Measurements from ENCODE around the gene POPDC2. TPM values are rescaled to one million over a fixed set of nuclear protein-coding genes. Genes with fewer than 3 reads are reported as not detected.

POPDC2 gene
- total RNA-seq, 1 experiment from 2014 or later: 0.48 TPM

GRCh38 chr3:119596398-119596797 lies 64.0 kb downstream of the POPDC2 start:
- H3K9me3 Mint-ChIP-seq: no peaks in the 10 kb centered on the region
- H3K27ac Mint-ChIP-seq: no peak overlapping the region
- no peaks in the 10 kb centered on the region for H3K36me3 Mint-ChIP-seq
- no peak for TF ChIP-seq TP53 (CRISPR knock-in tag; IDR thresholded peaks at IDR 0.05)
- TF ChIP-seq ATF1 (CRISPR knock-in tag; IDR thresholded peaks at IDR 0.05): no peak
- TF ChIP-seq, protein P1, sequence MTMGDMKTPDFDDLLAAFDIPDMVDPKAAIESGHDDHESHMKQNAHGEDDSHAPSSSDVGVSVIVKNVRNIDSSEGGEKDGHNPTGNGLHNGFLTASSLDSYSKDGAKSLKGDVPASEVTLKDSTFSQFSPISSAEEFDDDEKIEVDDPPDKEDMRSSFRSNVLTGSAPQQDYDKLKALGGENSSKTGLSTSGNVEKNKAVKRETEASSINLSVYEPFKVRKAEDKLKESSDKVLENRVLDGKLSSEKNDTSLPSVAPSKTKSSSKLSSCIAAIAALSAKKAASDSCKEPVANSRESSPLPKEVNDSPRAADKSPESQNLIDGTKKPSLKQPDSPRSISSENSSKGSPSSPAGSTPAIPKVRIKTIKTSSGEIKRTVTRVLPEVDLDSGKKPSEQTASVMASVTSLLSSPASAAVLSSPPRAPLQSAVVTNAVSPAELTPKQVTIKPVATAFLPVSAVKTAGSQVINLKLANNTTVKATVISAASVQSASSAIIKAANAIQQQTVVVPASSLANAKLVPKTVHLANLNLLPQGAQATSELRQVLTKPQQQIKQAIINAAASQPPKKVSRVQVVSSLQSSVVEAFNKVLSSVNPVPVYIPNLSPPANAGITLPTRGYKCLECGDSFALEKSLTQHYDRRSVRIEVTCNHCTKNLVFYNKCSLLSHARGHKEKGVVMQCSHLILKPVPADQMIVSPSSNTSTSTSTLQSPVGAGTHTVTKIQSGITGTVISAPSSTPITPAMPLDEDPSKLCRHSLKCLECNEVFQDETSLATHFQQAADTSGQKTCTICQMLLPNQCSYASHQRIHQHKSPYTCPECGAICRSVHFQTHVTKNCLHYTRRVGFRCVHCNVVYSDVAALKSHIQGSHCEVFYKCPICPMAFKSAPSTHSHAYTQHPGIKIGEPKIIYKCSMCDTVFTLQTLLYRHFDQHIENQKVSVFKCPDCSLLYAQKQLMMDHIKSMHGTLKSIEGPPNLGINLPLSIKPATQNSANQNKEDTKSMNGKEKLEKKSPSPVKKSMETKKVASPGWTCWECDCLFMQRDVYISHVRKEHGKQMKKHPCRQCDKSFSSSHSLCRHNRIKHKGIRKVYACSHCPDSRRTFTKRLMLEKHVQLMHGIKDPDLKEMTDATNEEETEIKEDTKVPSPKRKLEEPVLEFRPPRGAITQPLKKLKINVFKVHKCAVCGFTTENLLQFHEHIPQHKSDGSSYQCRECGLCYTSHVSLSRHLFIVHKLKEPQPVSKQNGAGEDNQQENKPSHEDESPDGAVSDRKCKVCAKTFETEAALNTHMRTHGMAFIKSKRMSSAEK (CRISPR knock-in tag; IDR thresholded peaks at IDR 0.05; ENCODE audit: borderline replicate concordance): no peak
- no peak for TF ChIP-seq ZNF425 (CRISPR knock-in tag; conservative IDR thresholded peaks at IDR 0.05)
- TF ChIP-seq CBFB (CRISPR knock-in tag; IDR thresholded peaks at IDR 0.05; ENCODE audit: low read depth): no peak
- TF ChIP-seq ATF2 (CRISPR knock-in tag; IDR thresholded peaks at IDR 0.05; ENCODE audit: borderline replicate concordance, low read depth): no peak
- no peak for TF ChIP-seq ELF4 (CRISPR knock-in tag; IDR thresholded peaks at IDR 0.05; ENCODE audit: low read depth)
- TF ChIP-seq STAT6 (CRISPR knock-in tag; conservative IDR thresholded peaks at IDR 0.05; ENCODE audit: low read depth): no peak
- TF ChIP-seq FOXP1 (CRISPR knock-in tag; IDR thresholded peaks at IDR 0.05; ENCODE audit: borderline replicate concordance): no peak
- no peak for TF ChIP-seq ZNF281 (CRISPR knock-in tag; IDR thresholded peaks at IDR 0.05)
- TF ChIP-seq NR2C2 (CRISPR knock-in tag; IDR thresholded peaks at IDR 0.05): no peak
- TF ChIP-seq, protein P2, sequence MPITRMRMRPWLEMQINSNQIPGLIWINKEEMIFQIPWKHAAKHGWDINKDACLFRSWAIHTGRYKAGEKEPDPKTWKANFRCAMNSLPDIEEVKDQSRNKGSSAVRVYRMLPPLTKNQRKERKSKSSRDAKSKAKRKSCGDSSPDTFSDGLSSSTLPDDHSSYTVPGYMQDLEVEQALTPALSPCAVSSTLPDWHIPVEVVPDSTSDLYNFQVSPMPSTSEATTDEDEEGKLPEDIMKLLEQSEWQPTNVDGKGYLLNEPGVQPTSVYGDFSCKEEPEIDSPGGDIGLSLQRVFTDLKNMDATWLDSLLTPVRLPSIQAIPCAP (CRISPR knock-in tag; IDR thresholded peaks at IDR 0.05): no peak
- TF ChIP-seq NR3C1 (CRISPR knock-in tag; conservative IDR thresholded peaks at IDR 0.05; ENCODE audit: low read depth): no peak
- no peak for TF ChIP-seq RELA (CRISPR knock-in tag; IDR thresholded peaks at IDR 0.05; ENCODE audit: borderline replicate concordance)
- no peak for TF ChIP-seq E2F4 (CRISPR knock-in tag; IDR thresholded peaks at IDR 0.05; ENCODE audit: borderline replicate concordance, low read depth)
- TF ChIP-seq SMAD4 (CRISPR knock-in tag; IDR thresholded peaks at IDR 0.05): no peak
- TF ChIP-seq FOXK1 (CRISPR knock-in tag; IDR thresholded peaks at IDR 0.05): no peak
- TF ChIP-seq, protein P3, sequence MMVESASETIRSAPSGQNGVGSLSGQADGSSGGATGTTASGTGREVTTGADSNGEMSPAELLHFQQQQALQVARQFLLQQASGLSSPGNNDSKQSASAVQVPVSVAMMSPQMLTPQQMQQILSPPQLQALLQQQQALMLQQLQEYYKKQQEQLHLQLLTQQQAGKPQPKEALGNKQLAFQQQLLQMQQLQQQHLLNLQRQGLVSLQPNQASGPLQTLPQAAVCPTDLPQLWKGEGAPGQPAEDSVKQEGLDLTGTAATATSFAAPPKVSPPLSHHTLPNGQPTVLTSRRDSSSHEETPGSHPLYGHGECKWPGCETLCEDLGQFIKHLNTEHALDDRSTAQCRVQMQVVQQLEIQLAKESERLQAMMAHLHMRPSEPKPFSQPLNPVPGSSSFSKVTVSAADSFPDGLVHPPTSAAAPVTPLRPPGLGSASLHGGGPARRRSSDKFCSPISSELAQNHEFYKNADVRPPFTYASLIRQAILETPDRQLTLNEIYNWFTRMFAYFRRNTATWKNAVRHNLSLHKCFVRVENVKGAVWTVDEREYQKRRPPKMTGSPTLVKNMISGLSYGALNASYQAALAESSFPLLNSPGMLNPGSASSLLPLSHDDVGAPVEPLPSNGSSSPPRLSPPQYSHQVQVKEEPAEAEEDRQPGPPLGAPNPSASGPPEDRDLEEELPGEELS (CRISPR knock-in tag; IDR thresholded peaks at IDR 0.05): no peak
- CTCF ChIA-PET: no interaction called here
- DNase-seq (ENCODE audit: low spot score) (no peak), ATAC-seq (no peak)
- no peaks in the 10 kb centered on the region; the same call in 1 of the 2 replicates for H3K27me3 Mint-ChIP-seq (ENCODE audit: low read depth)
- H3K4me3 Mint-ChIP-seq: no peak overlapping the region
- POLR2A ChIA-PET: no interaction called here
- H3K4me1 Mint-ChIP-seq: peaks cover 4% of the 10 kb centered on the region
